Neural progenitor cell (in vitro differentiated cells): ENCODE data around the gene PSMG4. TPM values are rescaled to one million over a fixed set of nuclear protein-coding genes. Genes with fewer than 3 reads are reported as not detected.
A peak's percentile ranks its signal among the peaks of the same experiment; 100 is the strongest.

Experiments
- DNase-seq: peaks from one replicate; pipeline ENCODE4 v3.0.0-alpha.2; 2016; ENCODE audit warnings: low spot score
- H2AFZ ChIP-seq: fragments of 200-600 bp; sonication (generic); replicated peaks from 2 replicates; pipeline ENCODE4 v1.6.1; 2016; ENCODE audit warnings: antibody characterized with exemption
- H3F3A ChIP-seq: fragments of 200-600 bp; sonication (generic); 2 replicates; pipeline ENCODE4 v1.6.1; 2016; ENCODE audit warnings: antibody characterized with exemption, low read depth
- H3K27ac ChIP-seq: fragments of 200-600 bp; sonication (generic); 2 replicates; pipeline ENCODE4 v1.5.1; 2016; ENCODE audit warnings: mild to moderate bottlenecking
- H3K27me3 ChIP-seq: fragments of 200-600 bp; sonication (generic); 2 replicates; pipeline ENCODE4 v1.6.1; 2016; ENCODE audit warnings: mild to moderate bottlenecking, moderate library complexity
- H3K36me3 ChIP-seq: fragments of 200-600 bp; sonication (generic); 2 replicates; pipeline ENCODE4 v1.5.1; 2016
- H3K4me1 ChIP-seq: fragments of 200-600 bp; sonication (generic); 2 replicates; pipeline ENCODE4 v1.6.1; 2016; ENCODE audit warnings: mixed run types
- H3K4me2 ChIP-seq: fragments of 200-600 bp; sonication (generic); 2 replicates; pipeline ENCODE4 v1.6.1; 2016
- H3K4me3 ChIP-seq: fragments of 200-600 bp; sonication (generic); 2 replicates; pipeline ENCODE4 v1.5.1; 2016
- H3K79me2 ChIP-seq: fragments of 200-600 bp; sonication (generic); 2 replicates; pipeline ENCODE4 v1.6.1; 2016; ENCODE audit warnings: low read depth
- H3K9ac ChIP-seq: fragments of 200-600 bp; sonication (generic); 2 replicates; pipeline ENCODE4 v1.6.1; 2016
- H3K9me3 ChIP-seq: fragments of 200-600 bp; sonication (generic); 2 replicates; pipeline ENCODE4 v1.5.1; 2016; ENCODE audit warnings: low read depth
- H4K20me1 ChIP-seq: fragments of 200-600 bp; sonication (generic); 2 replicates; pipeline ENCODE4 v1.6.1; 2016; ENCODE audit warnings: low read depth
- H3K27ac Mint-ChIP-seq: 3 replicates; pipeline ENCODE4 v1.8.0; 2021; ENCODE audit warnings: mixed read lengths
- H3K27me3 Mint-ChIP-seq: 2 replicates; pipeline ENCODE4 v1.8.0; 2022; ENCODE audit warnings: low read depth, mild to moderate bottlenecking, inconsistent platforms, moderate library complexity, mixed read lengths; ENCODE audit not compliant: insufficient read depth
- H3K36me3 Mint-ChIP-seq: 3 replicates; pipeline ENCODE4 v1.8.0; 2021; ENCODE audit warnings: mixed read lengths
- H3K4me1 Mint-ChIP-seq: 3 replicates; pipeline ENCODE4 v1.8.0; 2021; ENCODE audit warnings: mixed read lengths
- H3K4me3 Mint-ChIP-seq: 3 replicates; pipeline ENCODE4 v1.8.0; 2021; ENCODE audit warnings: mild to moderate bottlenecking, moderate library complexity, mixed read lengths
- H3K9me3 Mint-ChIP-seq: 3 replicates; pipeline ENCODE4 v1.8.0; 2020; ENCODE audit warnings: mixed read lengths
- EZH2 ChIP-seq: fragments of 200-600 bp; sonication (generic); IDR thresholded peaks from 2 replicates; pipeline ENCODE4 v1.6.1; 2017; ENCODE audit warnings: antibody characterized with exemption, mild to moderate bottlenecking, moderate library complexity
- EZH2phosphoT487 ChIP-seq: fragments of 200-600 bp; sonication (generic); IDR thresholded peaks from 2 replicates; pipeline ENCODE4 v1.6.1; 2017; ENCODE audit warnings: antibody characterized with exemption
- total RNA-seq: library from RNA; depleted of rRNA; stranded (reverse); fragments of >200 nt; gene quantifications from 2 replicates; pipeline ENCODE4 v1.2.3, GENCODE V29; 2015; ENCODE audit warnings: low replicate concordance
- TF ChIP-seq, protein P1 (sequence below): fragments of 200-600 bp; sonication (generic); IDR thresholded peaks from 2 replicates; pipeline ENCODE4 v1.5.1; 2017; ENCODE audit warnings: antibody characterized with exemption, mild to moderate bottlenecking

Gene PSMG4
- total RNA-seq, 1 donor from 2014 or later = 15.2 TPM

DNA sequence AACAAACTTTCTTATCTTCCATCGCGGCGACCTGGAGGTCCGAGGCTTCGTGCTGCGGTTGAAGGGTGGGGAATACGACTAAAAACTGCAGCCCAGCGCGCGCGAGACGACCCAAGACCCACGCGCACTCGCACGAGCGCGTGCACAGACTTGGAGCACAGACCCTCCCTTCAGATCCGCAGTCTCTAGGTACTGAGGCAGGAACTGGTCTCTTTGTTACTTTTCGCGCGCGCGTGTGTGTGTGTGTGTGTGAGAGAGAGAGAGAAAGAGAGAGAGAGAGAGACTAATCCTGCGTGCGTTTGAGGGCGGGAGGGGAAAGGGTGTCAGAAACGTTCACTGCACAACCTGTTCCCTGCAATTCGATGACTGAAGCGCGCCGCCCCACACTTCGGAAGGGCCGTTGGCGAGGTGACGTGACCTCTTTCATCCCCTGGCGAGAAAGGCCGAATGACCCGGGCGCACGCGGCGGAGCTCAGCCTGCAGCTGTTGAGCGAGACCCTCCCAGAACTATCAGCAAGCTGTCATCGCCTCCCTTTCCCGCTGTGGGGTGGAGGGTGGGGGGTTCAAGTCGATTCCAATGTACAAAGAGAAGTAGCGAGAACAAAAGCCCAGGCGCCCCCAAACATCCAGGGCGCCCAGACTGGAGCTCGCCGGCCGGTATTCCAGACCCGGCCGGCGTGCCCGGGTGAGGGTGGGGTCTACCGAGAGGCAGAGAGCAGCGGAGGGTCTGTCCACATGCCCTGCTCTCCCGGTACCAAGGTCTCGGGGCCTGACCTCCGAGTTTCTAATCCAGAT lies 29.8 kb upstream of the PSMG4 start:
- H3K27ac ChIP-seq = no peak overlapping the region
- DNase-seq = peak; percentile 85
- Mint-ChIP-seq H3K4me1 (peaks cover 47% of the 10 kb centered on the region), H3K27me3 (peaks cover 6% of the 10 kb centered on the region), H3K4me3 (peak overlapping the region; percentile 98), H3K27ac (peak overlapping the region; percentile 99), H3K9me3 (peaks cover 4% of the 10 kb centered on the region), H3K36me3 (peaks cover 15% of the 10 kb centered on the region)
- H3K4me1 ChIP-seq = peaks cover 30% of the 10 kb centered on the region
- peaks cover 40% of the 10 kb centered on the region for H3K27me3 ChIP-seq
- H3K79me2 ChIP-seq = peaks cover 26% of the 10 kb centered on the region
- no peak overlapping the region for H3K9ac ChIP-seq
- H3F3A ChIP-seq = peaks cover 43% of the 10 kb centered on the region
- peaks cover 5% of the 10 kb centered on the region for H3K36me3 ChIP-seq
- H3K4me2 ChIP-seq = peak overlapping the region; percentile 87
- H3K4me3 ChIP-seq = peak overlapping the region; percentile 95
- no peaks in the 10 kb centered on the region for H3K9me3 ChIP-seq
- no peak for TF ChIP-seq EZH2
- TF ChIP-seq, protein P1, sequence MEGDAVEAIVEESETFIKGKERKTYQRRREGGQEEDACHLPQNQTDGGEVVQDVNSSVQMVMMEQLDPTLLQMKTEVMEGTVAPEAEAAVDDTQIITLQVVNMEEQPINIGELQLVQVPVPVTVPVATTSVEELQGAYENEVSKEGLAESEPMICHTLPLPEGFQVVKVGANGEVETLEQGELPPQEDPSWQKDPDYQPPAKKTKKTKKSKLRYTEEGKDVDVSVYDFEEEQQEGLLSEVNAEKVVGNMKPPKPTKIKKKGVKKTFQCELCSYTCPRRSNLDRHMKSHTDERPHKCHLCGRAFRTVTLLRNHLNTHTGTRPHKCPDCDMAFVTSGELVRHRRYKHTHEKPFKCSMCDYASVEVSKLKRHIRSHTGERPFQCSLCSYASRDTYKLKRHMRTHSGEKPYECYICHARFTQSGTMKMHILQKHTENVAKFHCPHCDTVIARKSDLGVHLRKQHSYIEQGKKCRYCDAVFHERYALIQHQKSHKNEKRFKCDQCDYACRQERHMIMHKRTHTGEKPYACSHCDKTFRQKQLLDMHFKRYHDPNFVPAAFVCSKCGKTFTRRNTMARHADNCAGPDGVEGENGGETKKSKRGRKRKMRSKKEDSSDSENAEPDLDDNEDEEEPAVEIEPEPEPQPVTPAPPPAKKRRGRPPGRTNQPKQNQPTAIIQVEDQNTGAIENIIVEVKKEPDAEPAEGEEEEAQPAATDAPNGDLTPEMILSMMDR = no peak
- no peak for TF ChIP-seq EZH2phosphoT487
- H4K20me1 ChIP-seq = peaks cover 30% of the 10 kb centered on the region
- peak overlapping the region; percentile 61 for H2AFZ ChIP-seq

DNA sequence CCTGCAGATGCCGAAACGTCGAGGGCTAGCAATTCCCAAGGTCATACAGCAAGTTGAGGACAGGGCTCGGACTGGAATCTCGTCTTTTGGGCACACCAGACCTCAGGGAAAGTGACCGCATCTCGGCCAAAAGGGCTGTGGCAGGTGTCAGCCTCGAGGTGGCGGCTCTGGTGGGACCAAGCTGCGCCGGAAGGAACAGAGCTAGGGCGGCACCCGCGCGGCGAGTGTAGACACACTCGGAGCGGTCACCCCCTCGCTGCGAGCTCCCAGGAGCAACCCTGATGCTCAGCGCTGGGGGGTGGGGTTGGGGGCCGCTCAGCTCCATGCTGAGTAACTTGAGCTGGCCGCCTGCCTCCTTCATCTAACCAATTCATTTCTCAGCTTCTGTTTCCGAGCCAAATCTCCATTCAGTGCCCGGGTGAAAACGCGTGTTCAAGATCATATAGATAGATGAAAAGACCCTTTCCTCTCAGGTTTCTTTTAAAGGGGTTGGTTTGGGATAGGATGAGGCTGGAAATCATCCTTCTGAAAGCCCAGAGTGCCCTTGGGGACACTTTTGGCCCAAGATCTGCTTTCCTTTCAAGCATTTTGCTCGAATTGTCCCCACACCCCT lies 29.1 kb upstream of the PSMG4 start:
- Histone ChIP-seq H3K79me2 (peaks cover 19% of the 10 kb centered on the region), H3K4me1 (peaks cover 30% of the 10 kb centered on the region), H3K27me3 (peaks cover 40% of the 10 kb centered on the region), H2AFZ (no peak overlapping the region), H3K36me3 (no peaks in the 10 kb centered on the region), H4K20me1 (peaks cover 23% of the 10 kb centered on the region), H3K27ac (no peak overlapping the region), H3K4me3 (peak overlapping the region; percentile 95), H3K9ac (no peak overlapping the region), H3K4me2 (peak overlapping the region; percentile 87), H3F3A (peaks cover 38% of the 10 kb centered on the region), H3K9me3 (no peaks in the 10 kb centered on the region)
- Mint-ChIP-seq H3K36me3 (peaks cover 10% of the 10 kb centered on the region), H3K4me1 (peaks cover 48% of the 10 kb centered on the region), H3K27me3 (peaks cover 6% of the 10 kb centered on the region), H3K27ac (peak overlapping the region; percentile 57), H3K9me3 (no peaks in the 10 kb centered on the region), H3K4me3 (peak overlapping the region; percentile 98)
- DNase-seq = peak; percentile 75
- TF ChIP-seq, protein P1 = peak; percentile 37
- TF ChIP-seq EZH2phosphoT487 (no peak), EZH2 (no peak)

DNA sequence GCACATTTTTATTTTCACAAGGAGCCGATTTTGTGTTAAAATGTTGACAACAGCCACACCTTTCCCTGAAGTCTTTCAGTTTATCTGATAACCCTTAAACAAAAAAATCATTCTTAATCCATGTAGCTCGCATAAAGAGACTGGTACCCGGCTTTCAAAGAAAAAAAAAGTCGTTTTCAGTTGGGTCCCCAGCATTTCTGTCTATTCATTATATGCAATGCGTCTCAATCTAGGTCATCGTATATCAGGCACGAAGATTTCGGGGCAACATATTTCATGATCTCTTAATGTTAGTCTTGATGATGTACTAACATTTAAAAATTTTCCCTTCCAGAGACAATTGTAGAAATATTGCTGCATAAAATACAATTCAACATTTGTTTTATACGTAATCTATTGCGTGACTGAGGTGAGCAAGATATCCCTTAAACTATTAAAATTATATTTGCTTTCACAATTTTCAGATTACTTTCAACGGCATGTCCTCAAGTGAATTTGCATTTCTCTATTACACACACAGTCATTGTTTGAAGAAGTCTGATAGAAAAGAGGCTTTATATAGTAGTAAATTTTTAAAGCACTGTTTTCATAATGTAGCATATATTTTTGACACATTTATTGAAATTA lies 28.4 kb upstream of the PSMG4 start:
- Histone ChIP-seq H3K27ac (no peak overlapping the region), H3F3A (peaks cover 38% of the 10 kb centered on the region), H4K20me1 (peaks cover 23% of the 10 kb centered on the region), H3K27me3 (peaks cover 40% of the 10 kb centered on the region), H3K36me3 (no peaks in the 10 kb centered on the region), H3K4me3 (peak overlapping the region; percentile 95), H3K9ac (no peak overlapping the region), H3K4me1 (peaks cover 30% of the 10 kb centered on the region), H2AFZ (no peak overlapping the region), H3K79me2 (peaks cover 19% of the 10 kb centered on the region), H3K9me3 (no peaks in the 10 kb centered on the region), H3K4me2 (peak overlapping the region; percentile 87)
- Mint-ChIP-seq H3K9me3 (no peaks in the 10 kb centered on the region), H3K27me3 (peaks cover 8% of the 10 kb centered on the region), H3K36me3 (peaks cover 10% of the 10 kb centered on the region), H3K4me1 (peaks cover 48% of the 10 kb centered on the region), H3K27ac (peak overlapping the region; percentile 86), H3K4me3 (peak overlapping the region; percentile 98)
- no peak for DNase-seq
- no peak for TF ChIP-seq EZH2phosphoT487
- TF ChIP-seq, protein P1 = no peak
- no peak for TF ChIP-seq EZH2
